Lower lobe of right lung (tissue), 2 donors: ENCODE results near the gene PNRC1. TPM values are rescaled to one million over a fixed set of nuclear protein-coding genes. Genes with fewer than 3 reads are reported as not detected.
"Not testable (repeated sequence)": the region's sequence is repeated elsewhere in the genome, so short reads cannot be mapped to it uniquely, and the experiment has no call there.

Source experiments
- ATAC-seq, 2 donors: fragments of 200-7000 bp; cut with Tn5 transposase; one replicate each; pipeline ENCODE4 v1.9.1; 2020 to 2022; ENCODE audit warnings: mild to moderate bottlenecking in 2 of 2, moderate library complexity in 2 of 2
- DNase-seq: peaks from one replicate; pipeline ENCODE4 v3.0.0-alpha.2; 2020
- H3K27ac ChIP-seq: fragments of 200-600 bp; one replicate; pipeline ENCODE4 v1.8.0; 2022
- H3K27me3 ChIP-seq: fragments of 200-600 bp; one replicate; pipeline ENCODE4 v1.8.0; 2022; ENCODE audit warnings: low read depth
- H3K36me3 ChIP-seq: fragments of 200-600 bp; one replicate; pipeline ENCODE4 v1.8.0; 2022; ENCODE audit warnings: mild to moderate bottlenecking
- H3K4me1 ChIP-seq: fragments of 200-600 bp; one replicate; pipeline ENCODE4 v1.8.0; 2022
- H3K4me3 ChIP-seq: fragments of 200-600 bp; one replicate; pipeline ENCODE4 v1.8.0; 2022; ENCODE audit warnings: mild to moderate bottlenecking
- H3K9me3 ChIP-seq: fragments of 200-600 bp; one replicate; pipeline ENCODE4 v1.8.0; 2022
- intact Hi-C: fragments of 100-400 bp; cut with DNase I; formaldehyde crosslinking; loops from one replicate; pipeline ENCODE4 v1.11.0; 2022
- long read RNA-seq: library from polyadenylated mRNA; unstranded; transcript quantifications from one replicate; pipeline ENCODE4 v2.0.0, GENCODE V29; 2021
- total RNA-seq: library from RNA; stranded (reverse); fragmentation: NEBNext Ultra II Directional; extraction: Animal tissue kit (Norgen Biotek cat#: 25700); gene quantifications from one replicate; pipeline ENCODE4 v1.2.1, GENCODE V29; 2021
- TF ChIP-seq, protein P1 (sequence below): fragments of 200-600 bp; IDR thresholded peaks from one replicate; pipeline ENCODE4 v1.8.0; 2022; ENCODE audit warnings: antibody characterized with exemption, mild to moderate bottlenecking
- donor health status: DM: no; HTN: yes; CAD: no; lungs with severe emphysema.

The PNRC1 gene
- 198 TPM for total RNA-seq
- long read RNA-seq, transcript PNRC1-201 (2 exons, 2,065 nt): major isoform, 217 of 233 reads
- long read RNA-seq, partial matches to known transcripts: 0 of 233 reads
- long read RNA-seq, other reads (novel, unspliced or antisense): 15 of 233 reads

- peak; percentile 100 for DNase-seq
- H3K4me1 ChIP-seq: peaks cover 35% of the 10 kb centered on the region
- no peaks in the 10 kb centered on the region for H3K27me3 ChIP-seq
- TF ChIP-seq, protein P1, sequence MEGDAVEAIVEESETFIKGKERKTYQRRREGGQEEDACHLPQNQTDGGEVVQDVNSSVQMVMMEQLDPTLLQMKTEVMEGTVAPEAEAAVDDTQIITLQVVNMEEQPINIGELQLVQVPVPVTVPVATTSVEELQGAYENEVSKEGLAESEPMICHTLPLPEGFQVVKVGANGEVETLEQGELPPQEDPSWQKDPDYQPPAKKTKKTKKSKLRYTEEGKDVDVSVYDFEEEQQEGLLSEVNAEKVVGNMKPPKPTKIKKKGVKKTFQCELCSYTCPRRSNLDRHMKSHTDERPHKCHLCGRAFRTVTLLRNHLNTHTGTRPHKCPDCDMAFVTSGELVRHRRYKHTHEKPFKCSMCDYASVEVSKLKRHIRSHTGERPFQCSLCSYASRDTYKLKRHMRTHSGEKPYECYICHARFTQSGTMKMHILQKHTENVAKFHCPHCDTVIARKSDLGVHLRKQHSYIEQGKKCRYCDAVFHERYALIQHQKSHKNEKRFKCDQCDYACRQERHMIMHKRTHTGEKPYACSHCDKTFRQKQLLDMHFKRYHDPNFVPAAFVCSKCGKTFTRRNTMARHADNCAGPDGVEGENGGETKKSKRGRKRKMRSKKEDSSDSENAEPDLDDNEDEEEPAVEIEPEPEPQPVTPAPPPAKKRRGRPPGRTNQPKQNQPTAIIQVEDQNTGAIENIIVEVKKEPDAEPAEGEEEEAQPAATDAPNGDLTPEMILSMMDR: peak; percentile 14
- peak within 1 kb of the TSS; percentile 96 for H3K4me3 ChIP-seq
- no peaks in the 10 kb centered on the region for H3K9me3 ChIP-seq
- intact Hi-C loops: no loop called here
- H3K36me3 ChIP-seq: peaks cover 22% of the 10 kb centered on the region
- peak within 1 kb of the TSS; percentile 100 for H3K27ac ChIP-seq
- peak; percentile 93 to 95 for ATAC-seq
These were observed at the start of gene PNRC1 for GRCh38 chr6:89080281-89081128. Gene PNRC1 (plus strand): TSS chr6:89080751. CDS start chr6:89080895, 144 bp downstream.

- no peaks in the 10 kb centered on the region for H3K36me3 ChIP-seq
- intact Hi-C loops: no loop called here
- DNase-seq (no peak), ATAC-seq (no peak)
- TF ChIP-seq, protein P1: no peak
- H3K27ac ChIP-seq: no peak overlapping the region
- H3K27me3 ChIP-seq: no peaks in the 10 kb centered on the region
- peaks cover 3% of the 10 kb centered on the region for H3K9me3 ChIP-seq
- H3K4me3 ChIP-seq: no peak overlapping the region
- H3K4me1 ChIP-seq: peaks cover 35% of the 10 kb centered on the region
These were observed 48.0 kb upstream of the PNRC1 start for GRCh38 chr6:89032599-89032998.

DNA sequence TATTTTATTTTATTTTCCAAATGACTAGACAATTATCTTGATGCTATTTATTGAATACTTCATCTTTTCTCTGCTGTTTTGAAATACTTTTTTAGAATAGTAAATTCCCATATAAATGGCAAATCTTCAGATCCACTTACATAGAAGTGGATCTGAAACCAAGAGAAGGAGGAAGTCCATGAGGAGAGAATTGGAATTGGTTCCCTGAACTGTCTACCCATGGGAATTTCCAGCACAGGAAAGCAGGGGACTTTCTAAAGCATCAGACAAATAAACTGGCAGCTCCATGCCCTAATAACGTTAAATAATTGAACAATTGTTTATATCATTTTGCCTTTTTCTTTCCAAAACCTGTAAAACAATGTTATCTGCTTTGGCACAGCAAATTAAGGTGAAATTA is 47.1 kb upstream of the PNRC1 start:
- Histone ChIP-seq H3K27me3 (no peaks in the 10 kb centered on the region), H3K27ac (no peak overlapping the region), H3K9me3 (peaks cover 7% of the 10 kb centered on the region), H3K4me3 (no peak overlapping the region), H3K4me1 (peaks cover 35% of the 10 kb centered on the region), H3K36me3 (no peaks in the 10 kb centered on the region)
- ATAC-seq (no peak), DNase-seq (no peak)
- intact Hi-C loops: no loop called here
- TF ChIP-seq, protein P1: no peak

DNA sequence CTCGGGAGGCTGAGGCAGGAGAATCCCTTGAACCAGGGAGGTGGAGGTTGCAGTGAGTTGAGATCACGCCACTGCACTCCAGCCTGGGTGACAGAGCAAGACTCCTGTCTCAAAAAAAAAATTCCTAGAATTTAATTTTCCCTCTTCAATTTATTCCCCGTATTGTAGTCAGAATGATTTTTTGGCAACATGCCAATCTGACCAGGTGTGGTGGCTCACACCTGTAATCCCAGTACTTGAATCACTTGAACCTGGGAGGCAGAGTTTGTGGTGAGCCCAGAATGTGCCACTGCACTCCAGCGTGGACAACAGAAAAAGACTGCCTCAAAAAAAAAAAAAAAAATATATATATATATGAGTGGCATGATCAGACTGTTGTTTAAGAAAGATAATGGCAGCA is 46.4 kb upstream of the PNRC1 start:
- peaks cover 35% of the 10 kb centered on the region for H3K4me1 ChIP-seq

GRCh38 chr6:89034586-89035251 is 45.8 kb upstream of the PNRC1 start:
- Histone ChIP-seq H3K36me3 (no peaks in the 10 kb centered on the region), H3K27me3 (no peaks in the 10 kb centered on the region), H3K27ac (peak overlapping the region; percentile 80), H3K4me1 (peaks cover 35% of the 10 kb centered on the region), H3K9me3 (peaks cover 7% of the 10 kb centered on the region), H3K4me3 (no peak overlapping the region)
- TF ChIP-seq, protein P1: no peak
- intact Hi-C loops: no loop called here
- DNase-seq (peak; percentile 51), ATAC-seq (peak; percentile 56 to 78)

More for the DNA sequence above, 46.4 kb upstream of the PNRC1 start:
- H3K9me3 ChIP-seq, H3K27me3 ChIP-seq, H3K4me3 ChIP-seq, H3K36me3 ChIP-seq, DNase-seq, H3K27ac ChIP-seq, intact Hi-C loops, ATAC-seq: not testable (repeated sequence)
